NCI-H2196 (cell line): Measurements from ENCODE around the gene ZNF280A.
"Not testable (repeated sequence)": the region's sequence is repeated elsewhere in the genome, so short reads cannot be mapped to it uniquely, and the experiment has no call there.

Experiments
- DNase-seq: peaks from one replicate; lab custom pipeline; 2025; ENCODE audit not compliant: unreplicated experiment; lab: John Stamatoyannopoulos, UW

Gene ZNF280A

DNA sequence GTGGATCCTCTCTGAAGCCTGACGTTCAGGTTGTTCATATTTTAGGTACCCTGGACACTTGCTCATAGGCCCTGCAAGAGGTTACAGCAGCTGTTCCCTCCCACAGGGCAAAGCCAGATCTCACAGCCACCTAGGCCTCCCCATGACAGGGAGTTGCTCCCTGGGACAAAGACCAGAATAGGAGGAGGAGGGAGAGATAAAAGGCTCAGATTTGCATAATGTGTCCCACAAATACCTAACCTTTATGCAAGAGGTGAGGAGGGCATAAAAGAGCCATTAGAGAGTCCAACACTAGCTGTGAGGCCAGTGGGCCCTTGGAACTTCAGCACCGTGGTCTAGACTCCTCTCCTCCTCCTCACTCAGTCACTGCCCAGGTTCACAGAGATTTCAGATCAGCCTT, 45.3 kb downstream of the ZNF280A start:
- DNase-seq: no peak

DNA sequence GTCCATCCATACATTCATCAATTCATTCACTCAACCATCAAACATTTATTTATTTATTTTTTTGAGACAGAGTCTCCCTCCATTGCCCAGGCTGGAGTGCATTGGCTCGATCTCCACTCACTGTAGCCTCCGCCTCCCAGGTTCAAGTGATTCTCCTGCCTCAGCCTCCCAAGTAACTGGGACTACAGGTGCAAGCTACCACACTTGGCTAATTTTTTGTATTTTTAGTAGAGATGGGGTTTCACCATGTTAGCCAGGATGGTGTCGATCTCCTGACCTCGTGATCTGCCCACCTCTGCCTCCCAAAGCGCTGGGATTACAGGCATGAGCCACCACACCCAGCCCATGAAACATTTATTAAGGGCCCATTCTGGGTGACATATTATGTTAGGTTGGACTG, 49.0 kb downstream of the ZNF280A start:
- not testable (repeated sequence) for DNase-seq

DNA sequence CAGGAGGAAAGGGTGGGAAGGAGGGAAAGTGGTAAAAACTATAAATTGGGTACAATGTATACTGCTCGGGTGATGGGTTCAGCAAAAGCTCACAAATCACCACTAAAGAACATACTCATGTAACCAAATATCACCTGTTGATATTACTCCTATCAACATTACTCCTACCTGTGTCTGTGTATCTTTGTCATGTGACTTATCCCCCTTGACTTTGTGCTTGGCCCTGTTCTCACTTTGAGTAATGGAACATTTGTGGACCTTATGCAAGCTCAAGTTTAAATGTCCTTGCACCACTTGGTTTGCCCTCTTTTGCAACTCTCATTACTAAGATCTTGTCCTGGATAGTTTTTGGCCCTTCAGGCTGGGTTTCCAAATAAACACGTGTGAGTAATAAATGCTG, 50.5 kb downstream of the ZNF280A start:
- no peak for DNase-seq

DNA sequence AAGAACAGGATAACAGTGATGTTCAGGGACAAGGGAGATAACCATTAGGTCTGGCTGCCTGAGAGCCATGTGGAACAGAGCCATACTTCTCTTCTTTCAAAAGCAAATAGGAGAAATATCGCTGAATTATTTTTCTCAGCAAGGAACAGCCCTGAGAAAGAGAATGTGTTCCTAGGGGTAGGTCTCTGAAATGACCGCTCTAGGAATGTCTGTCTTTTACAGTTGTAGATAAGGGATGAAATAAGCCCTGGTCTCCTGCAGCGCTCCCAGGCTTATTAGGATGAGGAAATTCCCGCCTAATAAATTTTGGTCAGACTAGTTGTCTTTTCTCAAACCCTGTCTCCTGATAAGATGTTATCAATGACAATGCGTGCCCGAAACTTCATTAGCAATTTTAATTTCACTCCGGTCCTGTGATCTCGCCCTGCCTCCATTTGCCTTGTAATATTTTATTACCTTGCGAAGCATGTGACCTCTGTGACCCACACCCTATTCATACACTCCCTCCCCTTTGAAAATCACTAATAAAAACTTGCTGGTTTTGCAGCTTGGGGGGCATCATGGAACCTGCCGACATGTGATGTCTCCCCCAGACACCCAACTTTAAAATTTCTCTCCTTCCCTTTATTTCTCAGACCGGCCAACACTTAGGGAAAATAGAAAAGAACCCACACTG, 51.1 kb downstream of the ZNF280A start:
- DNase-seq: not testable (repeated sequence)

DNA sequence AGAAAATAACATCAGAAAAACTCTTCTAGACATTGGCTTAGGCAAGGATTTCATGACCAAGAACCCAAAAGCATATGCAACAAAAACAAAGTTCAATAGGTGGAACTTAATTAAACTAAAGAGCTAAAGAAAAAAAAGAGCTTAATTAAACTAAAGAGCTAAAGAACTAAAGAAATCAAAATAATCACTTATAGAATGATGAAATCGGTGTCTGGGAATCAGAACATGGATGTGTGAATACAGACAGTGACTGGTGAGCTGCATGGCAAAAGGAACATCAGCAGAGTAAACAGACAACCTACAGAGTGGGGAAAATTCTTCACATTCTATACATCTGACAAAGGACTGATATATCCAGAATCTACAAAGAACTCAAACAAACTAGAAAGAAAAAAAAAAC, 53.0 kb downstream of the ZNF280A start:
- DNase-seq: no peak

DNA sequence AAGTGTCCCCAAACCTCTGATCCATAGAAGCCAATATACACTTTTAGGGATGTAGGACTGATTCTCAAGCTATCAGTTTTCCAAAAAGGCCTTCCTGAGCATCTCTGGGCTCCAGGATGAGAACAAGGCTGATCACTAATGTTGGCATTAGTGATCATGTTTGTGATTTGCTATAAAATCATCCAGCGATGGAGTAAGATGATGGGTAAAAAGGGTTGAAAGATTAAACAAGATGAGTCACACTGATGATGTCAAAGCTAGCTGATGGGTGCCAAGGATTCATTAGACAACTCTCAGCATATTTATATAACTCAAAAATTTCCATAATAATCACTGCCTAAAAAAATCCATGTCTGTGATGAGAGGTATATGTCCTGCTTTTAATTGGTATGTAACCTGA, 54.3 kb downstream of the ZNF280A start:
- no peak for DNase-seq

DNA sequence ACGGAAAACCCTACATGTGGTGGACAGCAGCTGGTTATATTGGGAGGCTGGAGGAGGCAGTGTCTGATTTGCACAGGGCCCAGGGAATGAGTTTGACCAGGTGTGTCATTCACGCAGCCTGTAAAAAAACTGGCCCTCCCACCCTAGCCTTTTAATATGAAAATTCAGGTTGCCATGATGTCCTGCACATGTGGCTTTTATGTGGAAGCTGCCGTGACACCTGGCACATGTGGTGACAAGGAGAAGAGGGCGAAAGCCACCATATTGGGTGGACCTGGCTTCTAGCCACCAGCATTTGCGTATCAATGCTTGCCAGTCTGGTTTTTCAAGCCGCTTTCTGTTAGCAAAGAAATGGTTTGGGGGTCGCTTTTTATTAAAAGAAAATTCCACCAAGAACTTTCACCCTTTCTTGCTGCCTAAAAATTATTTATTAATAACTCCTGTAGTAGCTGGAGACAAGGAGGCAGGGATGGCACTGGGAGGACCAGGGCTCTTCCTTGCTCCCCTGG, 54.9 kb downstream of the ZNF280A start:
- DNase-seq: no peak

DNA sequence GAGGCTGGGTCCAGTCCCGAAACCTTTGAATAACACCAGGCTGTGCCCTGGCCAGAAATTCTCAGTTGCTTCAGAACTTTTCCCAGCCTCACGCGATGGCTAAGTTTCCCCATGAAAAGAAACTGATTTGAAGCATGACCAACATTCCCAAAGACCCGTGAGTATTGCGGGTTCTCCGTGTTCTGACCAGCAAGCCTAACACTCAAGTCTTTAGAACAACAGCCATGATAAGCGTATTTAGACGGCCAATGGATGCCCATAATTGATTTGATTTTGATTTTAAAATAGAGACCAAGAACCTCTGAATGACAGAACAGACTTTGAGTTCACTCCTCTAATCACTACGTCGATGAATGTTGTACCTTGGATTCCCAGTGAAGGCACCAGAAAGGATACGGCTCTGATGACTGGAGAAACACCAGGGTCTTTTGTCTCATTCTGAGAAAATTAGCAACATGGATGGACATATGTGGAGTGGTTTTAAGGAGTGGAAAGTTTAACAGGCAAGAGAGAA, 55.5 kb downstream of the ZNF280A start:
- no peak for DNase-seq

DNA sequence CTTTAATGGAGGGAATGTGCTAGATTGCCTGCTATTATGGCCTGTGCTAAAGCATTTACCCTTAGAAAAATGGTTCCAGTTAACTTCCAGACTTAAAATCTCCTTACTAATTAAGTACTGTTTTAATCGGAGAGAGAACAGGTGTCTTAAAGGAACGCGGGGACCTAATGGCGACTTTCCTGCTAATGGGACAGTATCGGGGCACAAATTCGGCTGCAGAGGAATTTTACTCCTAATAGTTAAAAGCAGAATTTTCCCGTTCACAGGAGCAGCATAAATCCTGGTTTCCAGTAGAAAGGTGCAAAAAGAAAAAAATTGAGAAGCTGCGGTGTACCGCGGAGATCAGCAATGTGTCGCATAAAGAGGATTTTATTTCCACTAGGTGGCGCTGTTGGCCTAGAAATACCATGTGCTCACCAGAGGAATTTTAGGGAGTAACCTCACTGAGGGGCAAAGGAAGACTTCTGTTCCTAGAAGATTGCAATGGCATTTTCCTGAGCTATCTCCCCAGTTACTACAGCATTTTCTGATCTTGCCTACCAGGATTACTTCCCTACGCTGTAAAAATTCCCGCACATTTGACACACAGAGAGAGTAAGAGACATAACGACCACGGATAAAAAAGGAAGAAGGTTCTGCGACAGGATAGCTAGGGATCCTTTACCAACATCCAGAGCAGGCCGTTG, 56.1 kb downstream of the ZNF280A start:
- DNase-seq: peak; percentile 60
